Activated CD8-positive, alpha-beta T cell treated with anti-CD3 and anti-CD28 coated beads for 36 hours (primary cell): ENCODE measurements around the gene SLC13A5. TPM values are rescaled to one million over a fixed set of nuclear protein-coding genes. Genes with fewer than 3 reads are reported as not detected.
A peak's percentile ranks its signal among the peaks of the same experiment; 100 is the strongest.
"Not testable (repeated sequence)": the region's sequence is repeated elsewhere in the genome, so short reads cannot be mapped to it uniquely, and the experiment has no call there.

Experiments
- ATAC-seq: fragments of 200-7000 bp; cut with Tn5 transposase; one replicate; pipeline ENCODE4 v1.10.0; 2021; ENCODE audit warnings: mild to moderate bottlenecking, moderate library complexity
- CTCF ChIA-PET: fragments of 350-600 bp; sonication (Branson Sonifier 250); formaldehyde crosslinking; loops from one replicate; lab custom pipeline; 2021; ENCODE audit warnings: antibody characterized with exemption; lab: Charles Lee
- POLR2A ChIA-PET: fragments of 350-600 bp; sonication (Branson Sonifier 250); formaldehyde crosslinking; loops from one replicate; lab custom pipeline; 2021; ENCODE audit warnings: antibody characterized with exemption; lab: Charles Lee
- DNase-seq: peaks from one replicate; pipeline ENCODE4 v3.0.0-alpha.2; 2020
- H3K27ac Mint-ChIP-seq: one replicate; pipeline ENCODE4 v1.8.0; 2021; ENCODE audit warnings: mild to moderate bottlenecking, mixed read lengths
- H3K27me3 Mint-ChIP-seq: one replicate; pipeline ENCODE4 v1.8.0; 2021; ENCODE audit warnings: mixed read lengths
- H3K36me3 Mint-ChIP-seq: one replicate; pipeline ENCODE4 v1.8.0; 2021; ENCODE audit warnings: low read depth, mixed read lengths
- H3K4me1 Mint-ChIP-seq: one replicate; pipeline ENCODE4 v1.8.0; 2021; ENCODE audit warnings: low read depth, mixed read lengths
- H3K4me3 Mint-ChIP-seq: one replicate; pipeline ENCODE4 v1.8.0; 2021; ENCODE audit warnings: mild to moderate bottlenecking, moderate library complexity, mixed read lengths
- H3K9me3 Mint-ChIP-seq: one replicate; pipeline ENCODE4 v1.8.0; 2021; ENCODE audit warnings: mixed read lengths
- intact Hi-C: fragments of 100-400 bp; cut with micrococcal nuclease; formaldehyde crosslinking; loops from one replicate; pipeline ENCODE4 v1.10.0; 2022
- total RNA-seq, 2 experiments: library from RNA; stranded (reverse); gene quantifications; one replicate each; pipeline ENCODE4 v1.2.3, GENCODE V29; 2021
- TF ChIP-seq, protein P1 (sequence below): fragments of 200-600 bp; IDR thresholded peaks from one replicate; pipeline ENCODE4 v1.8.0; 2022; ENCODE audit warnings: antibody characterized with exemption, mild to moderate bottlenecking

Gene SLC13A5
- total RNA-seq, 2 experiments from 2014 or later = not detected

DNA sequence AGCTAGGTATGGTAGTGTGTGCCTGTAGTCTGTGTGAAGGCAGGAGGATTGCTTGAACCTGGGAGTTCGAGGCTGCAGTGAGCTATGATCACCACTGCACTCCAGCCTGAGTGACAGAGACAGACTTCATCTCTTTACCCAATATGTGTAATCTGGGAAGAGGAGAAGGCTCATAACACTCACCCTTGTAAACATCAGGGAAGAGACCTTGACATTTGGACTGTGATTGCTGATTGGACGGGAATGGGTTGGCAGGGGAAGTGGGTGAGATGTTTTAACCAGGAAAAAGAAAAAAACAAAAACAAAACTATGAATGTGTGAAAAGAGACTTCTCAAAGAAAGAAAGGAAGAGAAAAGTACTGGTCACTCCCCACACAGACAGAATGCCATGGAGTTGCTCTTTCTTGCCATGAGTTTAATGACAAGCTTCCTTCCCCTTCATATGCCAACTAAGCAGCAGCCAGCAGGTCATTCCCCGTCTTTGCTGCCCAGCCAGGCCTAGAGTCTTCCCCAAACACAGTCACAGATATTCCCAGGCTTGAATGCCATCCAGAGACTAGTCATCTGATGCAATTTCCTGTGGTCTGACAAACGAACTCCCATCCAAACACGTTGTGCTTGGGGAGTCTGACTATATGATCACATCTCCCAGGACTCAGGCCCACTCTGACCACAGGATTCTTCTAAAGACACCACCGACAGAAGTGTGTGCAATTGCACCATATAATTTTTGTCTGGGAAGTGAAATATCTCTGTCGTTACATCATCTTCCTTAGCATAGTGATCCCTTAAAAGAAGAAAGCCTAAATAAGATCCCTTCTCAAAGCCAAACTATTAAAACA is 39.1 kb upstream of the SLC13A5 start:
- Mint-ChIP-seq H3K36me3 (no peaks in the 10 kb centered on the region), H3K27me3 (no peaks in the 10 kb centered on the region), H3K9me3 (no peaks in the 10 kb centered on the region), H3K27ac (peak overlapping the region; percentile 86), H3K4me3 (no peak overlapping the region), H3K4me1 (peaks cover 42% of the 10 kb centered on the region)
- DNase-seq (no peak), ATAC-seq (no peak)
- intact Hi-C loops = no loop called here
- POLR2A ChIA-PET = interaction anchor here (1.1 to 1.2 kb wide), 2 partner anchors 8 to 9 kb away, joined by 3 to 4 read pairs; no protein-coding TSS in a partner anchor
- TF ChIP-seq, protein P1, sequence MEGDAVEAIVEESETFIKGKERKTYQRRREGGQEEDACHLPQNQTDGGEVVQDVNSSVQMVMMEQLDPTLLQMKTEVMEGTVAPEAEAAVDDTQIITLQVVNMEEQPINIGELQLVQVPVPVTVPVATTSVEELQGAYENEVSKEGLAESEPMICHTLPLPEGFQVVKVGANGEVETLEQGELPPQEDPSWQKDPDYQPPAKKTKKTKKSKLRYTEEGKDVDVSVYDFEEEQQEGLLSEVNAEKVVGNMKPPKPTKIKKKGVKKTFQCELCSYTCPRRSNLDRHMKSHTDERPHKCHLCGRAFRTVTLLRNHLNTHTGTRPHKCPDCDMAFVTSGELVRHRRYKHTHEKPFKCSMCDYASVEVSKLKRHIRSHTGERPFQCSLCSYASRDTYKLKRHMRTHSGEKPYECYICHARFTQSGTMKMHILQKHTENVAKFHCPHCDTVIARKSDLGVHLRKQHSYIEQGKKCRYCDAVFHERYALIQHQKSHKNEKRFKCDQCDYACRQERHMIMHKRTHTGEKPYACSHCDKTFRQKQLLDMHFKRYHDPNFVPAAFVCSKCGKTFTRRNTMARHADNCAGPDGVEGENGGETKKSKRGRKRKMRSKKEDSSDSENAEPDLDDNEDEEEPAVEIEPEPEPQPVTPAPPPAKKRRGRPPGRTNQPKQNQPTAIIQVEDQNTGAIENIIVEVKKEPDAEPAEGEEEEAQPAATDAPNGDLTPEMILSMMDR = no peak
- CTCF ChIA-PET = no interaction called here

DNA sequence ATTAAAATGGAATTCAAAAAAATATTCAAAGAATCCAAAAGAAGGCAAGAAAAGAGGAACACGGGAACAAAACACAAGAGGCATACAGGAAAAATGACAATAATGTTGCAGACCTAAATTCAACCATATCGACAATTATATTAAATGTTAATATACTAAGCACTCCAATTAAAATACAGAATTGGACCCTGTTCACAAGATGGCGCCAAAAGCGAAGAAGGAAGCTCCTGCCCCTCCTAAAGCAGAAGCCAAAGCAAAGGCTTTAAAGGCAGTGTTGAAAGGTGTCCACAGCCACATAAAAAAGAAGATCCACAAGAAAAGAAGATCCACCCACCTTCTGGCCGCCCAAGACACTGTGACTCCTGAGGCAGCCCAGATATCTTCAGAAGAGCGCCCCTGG is 36.4 kb upstream of the SLC13A5 start:
- Mint-ChIP-seq H3K9me3 (no peaks in the 10 kb centered on the region), H3K4me3 (no peak overlapping the region), H3K27me3 (peaks cover 7% of the 10 kb centered on the region), H3K27ac (no peak overlapping the region), H3K36me3 (no peaks in the 10 kb centered on the region), H3K4me1 (peaks cover 19% of the 10 kb centered on the region)
- intact Hi-C loops = no loop called here
- no peak for ATAC-seq
- ChIA-PET CTCF (interaction anchor here (1.3 to 2.7 kb wide), 3 partner anchors 32 to 255 kb away, joined by 3 to 11 read pairs (median 4); no protein-coding TSS in a partner anchor), POLR2A (no interaction called here)
- DNase-seq = peak; percentile 24
- TF ChIP-seq, protein P1 = no peak

- no peak for ATAC-seq
- POLR2A ChIA-PET = no interaction called here
- CTCF ChIA-PET = no interaction called here
These were observed 35.4 kb upstream of the SLC13A5 start for GRCh38 chr17:6748617-6749016.

DNA sequence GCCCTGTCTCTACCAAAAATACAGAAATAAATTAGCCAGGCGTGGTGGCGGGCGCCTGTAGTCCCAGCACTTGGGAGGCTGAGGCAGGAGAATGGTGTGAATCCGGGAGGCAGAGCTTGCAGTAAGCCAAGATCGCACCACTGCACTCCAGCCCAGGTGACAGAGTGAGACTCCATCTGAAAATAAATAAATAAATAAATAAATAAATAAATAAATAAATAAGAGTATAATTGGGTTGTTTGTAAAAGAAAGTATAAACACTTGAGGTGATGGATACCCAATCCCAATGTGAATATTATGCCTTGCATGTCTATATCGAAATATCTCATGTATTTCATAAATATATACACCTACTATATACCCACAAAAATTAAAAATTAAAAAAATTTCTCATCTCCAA is 33.5 kb upstream of the SLC13A5 start:
- intact Hi-C loops, H3K4me1 Mint-ChIP-seq, H3K9me3 Mint-ChIP-seq, POLR2A ChIA-PET, DNase-seq, ATAC-seq, H3K36me3 Mint-ChIP-seq, H3K4me3 Mint-ChIP-seq, H3K27ac Mint-ChIP-seq: not testable (repeated sequence)
- H3K27me3 Mint-ChIP-seq = peaks cover 16% of the 10 kb centered on the region
- CTCF ChIA-PET = interaction anchor here (0.6 kb wide), 1 partner anchor 139 kb away, joined by 3 read pairs; no protein-coding TSS in a partner anchor

More at GRCh38 chr17:6748617-6749016, 35.4 kb upstream of the SLC13A5 start:
- Mint-ChIP-seq H3K27ac (no peak overlapping the region), H3K4me1 (peaks cover 16% of the 10 kb centered on the region), H3K36me3 (no peaks in the 10 kb centered on the region), H3K27me3 (peaks cover 11% of the 10 kb centered on the region), H3K4me3 (no peak overlapping the region), H3K9me3 (no peaks in the 10 kb centered on the region)
- TF ChIP-seq, protein P1 = no peak
- DNase-seq = no peak
- intact Hi-C loops = no loop called here

DNA sequence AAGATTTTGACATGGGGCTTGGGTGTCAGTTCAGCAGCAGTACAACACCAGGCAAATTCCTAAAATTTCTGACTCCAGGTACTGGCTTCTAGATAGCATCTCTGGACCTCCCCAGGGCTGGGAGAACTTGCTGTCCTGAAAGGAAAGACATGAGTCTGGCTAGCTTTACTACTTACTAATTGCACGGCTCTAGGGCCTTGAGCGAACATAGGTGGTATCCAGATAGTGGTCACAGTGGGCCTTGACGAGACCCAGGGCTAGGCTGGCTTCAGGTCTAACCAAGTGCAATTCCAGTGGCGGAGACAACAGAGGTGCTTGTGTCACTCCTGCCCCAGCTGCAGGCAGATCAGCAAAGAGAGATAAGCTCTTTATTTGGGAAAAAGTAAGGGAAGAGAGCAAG is 16.4 kb upstream of the SLC13A5 start:
- Mint-ChIP-seq H3K9me3 (no peaks in the 10 kb centered on the region), H3K4me3 (no peak overlapping the region), H3K4me1 (no peaks in the 10 kb centered on the region), H3K27ac (no peak overlapping the region), H3K27me3 (peaks cover 13% of the 10 kb centered on the region), H3K36me3 (no peaks in the 10 kb centered on the region)
- CTCF ChIA-PET = interaction anchor here (0.7 kb wide), 1 partner anchor 114 kb away, joined by 3 read pairs; no protein-coding TSS in a partner anchor
- intact Hi-C loops = no loop called here
- DNase-seq (no peak), ATAC-seq (no peak)
- TF ChIP-seq, protein P1 = no peak
- POLR2A ChIA-PET = no interaction called here
